ENCODE results near the gene SUPT3H. TPM values are rescaled to one million over a fixed set of nuclear protein-coding genes. Genes with fewer than 3 reads are reported as not detected.
"Not testable (repeated sequence)": the region's sequence is repeated elsewhere in the genome, so short reads cannot be mapped to it uniquely, and the experiment has no call there.

The SUPT3H gene
- total RNA-seq, 3 donors from 2014 or later = 3.0 to 8.1 (median 3.5) TPM

DNA sequence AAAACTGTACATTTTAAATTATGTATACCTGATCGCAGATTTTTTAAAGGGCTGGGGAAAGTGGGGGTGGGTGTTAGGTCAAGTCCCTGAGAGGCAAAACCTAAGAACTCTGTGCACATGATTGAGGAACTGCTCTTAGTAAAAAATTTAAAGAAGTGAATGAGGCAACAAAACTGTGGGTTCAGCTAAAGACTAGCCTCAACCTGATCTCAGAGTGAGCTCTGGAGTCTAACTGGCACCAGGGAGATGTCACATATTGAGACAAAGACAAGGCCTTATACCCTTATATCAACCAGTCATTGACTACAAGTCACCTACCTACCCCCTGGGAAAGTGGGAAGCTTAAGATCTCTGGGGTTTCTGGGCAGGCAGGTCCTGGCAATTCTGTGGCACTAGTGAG lies 77.0 kb downstream of the SUPT3H start:
- H3K36me3 ChIP-seq (ENCODE audit: low read depth) = no peaks in the 10 kb centered on the region
- no peaks in the 10 kb centered on the region for H3K4me1 ChIP-seq (ENCODE audit: low read depth)
- ATAC-seq (no peak), DNase-seq (no peak)
- TF ChIP-seq, protein P1, sequence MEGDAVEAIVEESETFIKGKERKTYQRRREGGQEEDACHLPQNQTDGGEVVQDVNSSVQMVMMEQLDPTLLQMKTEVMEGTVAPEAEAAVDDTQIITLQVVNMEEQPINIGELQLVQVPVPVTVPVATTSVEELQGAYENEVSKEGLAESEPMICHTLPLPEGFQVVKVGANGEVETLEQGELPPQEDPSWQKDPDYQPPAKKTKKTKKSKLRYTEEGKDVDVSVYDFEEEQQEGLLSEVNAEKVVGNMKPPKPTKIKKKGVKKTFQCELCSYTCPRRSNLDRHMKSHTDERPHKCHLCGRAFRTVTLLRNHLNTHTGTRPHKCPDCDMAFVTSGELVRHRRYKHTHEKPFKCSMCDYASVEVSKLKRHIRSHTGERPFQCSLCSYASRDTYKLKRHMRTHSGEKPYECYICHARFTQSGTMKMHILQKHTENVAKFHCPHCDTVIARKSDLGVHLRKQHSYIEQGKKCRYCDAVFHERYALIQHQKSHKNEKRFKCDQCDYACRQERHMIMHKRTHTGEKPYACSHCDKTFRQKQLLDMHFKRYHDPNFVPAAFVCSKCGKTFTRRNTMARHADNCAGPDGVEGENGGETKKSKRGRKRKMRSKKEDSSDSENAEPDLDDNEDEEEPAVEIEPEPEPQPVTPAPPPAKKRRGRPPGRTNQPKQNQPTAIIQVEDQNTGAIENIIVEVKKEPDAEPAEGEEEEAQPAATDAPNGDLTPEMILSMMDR (IDR thresholded peaks at IDR 0.05) = no peak
- no peaks in the 10 kb centered on the region for H3K9me3 ChIP-seq
- H3K4me3 ChIP-seq = no peak overlapping the region
- intact Hi-C loops (cut with DNase I, micrococcal nuclease) = no loop called here

DNA sequence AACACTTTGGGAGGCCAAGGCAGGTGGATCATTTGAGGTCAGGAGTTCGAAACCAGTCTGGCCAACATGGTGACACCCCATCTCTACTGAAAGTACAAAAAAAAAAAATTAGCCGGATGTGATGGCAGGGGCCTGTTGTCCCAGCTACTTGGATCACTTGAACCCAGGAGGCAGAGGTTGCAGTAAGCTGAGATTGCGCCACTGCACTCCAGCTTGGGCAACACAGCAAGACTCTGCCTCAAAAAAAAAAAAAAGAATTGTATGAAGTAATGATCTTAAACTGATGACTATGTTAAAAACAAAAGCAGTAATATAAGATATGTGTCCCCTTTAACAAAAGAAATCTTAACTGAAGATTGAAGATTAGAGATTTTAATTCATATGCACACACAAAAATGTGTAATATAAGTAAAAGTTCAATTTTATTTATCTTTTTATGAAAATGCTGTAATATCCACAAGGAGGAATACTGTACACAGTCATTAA lies 78.6 kb downstream of the SUPT3H start:
- no peak for ATAC-seq

DNA sequence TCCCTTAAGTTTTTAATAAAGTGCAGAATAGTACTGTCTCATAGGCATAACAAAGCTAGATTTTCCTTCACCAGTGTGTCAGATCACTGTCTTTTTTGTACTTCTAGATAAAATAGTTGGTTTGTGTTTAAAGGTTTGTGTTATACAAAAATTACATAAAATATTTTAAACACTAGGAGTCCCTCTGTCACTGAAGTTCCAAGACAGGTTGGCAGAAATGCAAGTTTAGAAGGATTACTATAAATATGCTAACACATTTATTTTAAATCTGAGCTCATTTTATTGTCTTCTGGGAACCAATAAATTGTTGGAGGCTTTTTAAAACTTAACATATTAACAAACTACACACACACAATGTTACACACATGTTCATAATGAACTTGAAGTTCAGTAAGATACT lies 80.4 kb downstream of the SUPT3H start:
- Histone ChIP-seq H3K4me3 (no peak overlapping the region), H3K4me1 (ENCODE audit: low read depth) (no peaks in the 10 kb centered on the region), H3K36me3 (ENCODE audit: low read depth) (no peaks in the 10 kb centered on the region), H3K9me3 (no peaks in the 10 kb centered on the region)
- DNase-seq (no peak), ATAC-seq (no peak)
- intact Hi-C loops (cut with DNase I, micrococcal nuclease) = no loop called here
- TF ChIP-seq, protein P1 (IDR thresholded peaks at IDR 0.05) = no peak

More for the DNA sequence above, 78.6 kb downstream of the SUPT3H start:
- Histone ChIP-seq H3K4me3 (no peak overlapping the region), H3K9me3 (no peaks in the 10 kb centered on the region), H3K4me1 (ENCODE audit: low read depth) (no peaks in the 10 kb centered on the region), H3K36me3 (ENCODE audit: low read depth) (no peaks in the 10 kb centered on the region)
- intact Hi-C loops (cut with DNase I, micrococcal nuclease) = no loop called here
- no peak for DNase-seq
- TF ChIP-seq, protein P1 (IDR thresholded peaks at IDR 0.05) = no peak

DNA sequence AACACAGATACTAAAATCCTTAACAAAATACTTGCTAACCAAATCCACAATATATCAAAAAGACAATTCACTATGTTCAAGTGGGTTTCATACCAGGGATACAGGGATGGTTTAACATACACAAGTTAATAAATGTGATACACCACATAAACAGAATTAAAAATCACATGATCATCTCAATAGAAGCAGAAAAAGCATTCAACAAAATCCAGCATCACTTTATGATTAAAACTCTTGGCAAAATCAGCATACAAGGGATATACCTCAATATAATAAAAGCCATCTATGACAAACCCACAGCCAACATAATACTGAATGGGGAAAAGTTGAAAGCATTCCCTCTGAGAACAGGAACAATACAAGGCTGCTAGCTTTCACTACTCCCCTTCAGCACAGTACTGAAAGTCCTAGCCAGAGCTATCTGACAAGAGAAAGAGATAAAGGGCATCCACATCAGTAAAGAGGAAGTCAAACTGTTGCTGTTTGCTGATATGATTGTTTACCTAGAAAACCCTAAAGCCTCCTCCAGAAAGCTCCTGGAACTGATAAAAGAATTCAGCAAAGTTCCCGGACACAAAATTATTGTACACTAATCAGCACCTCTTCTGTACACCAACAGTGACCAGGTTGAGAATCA lies 83.6 kb downstream of the SUPT3H start:
- H3K36me3 ChIP-seq (ENCODE audit: low read depth); intact Hi-C loops (cut with DNase I, micrococcal nuclease); H3K9me3 ChIP-seq; H3K4me3 ChIP-seq; ATAC-seq; DNase-seq; H3K4me1 ChIP-seq (ENCODE audit: low read depth): not testable (repeated sequence)

DNA sequence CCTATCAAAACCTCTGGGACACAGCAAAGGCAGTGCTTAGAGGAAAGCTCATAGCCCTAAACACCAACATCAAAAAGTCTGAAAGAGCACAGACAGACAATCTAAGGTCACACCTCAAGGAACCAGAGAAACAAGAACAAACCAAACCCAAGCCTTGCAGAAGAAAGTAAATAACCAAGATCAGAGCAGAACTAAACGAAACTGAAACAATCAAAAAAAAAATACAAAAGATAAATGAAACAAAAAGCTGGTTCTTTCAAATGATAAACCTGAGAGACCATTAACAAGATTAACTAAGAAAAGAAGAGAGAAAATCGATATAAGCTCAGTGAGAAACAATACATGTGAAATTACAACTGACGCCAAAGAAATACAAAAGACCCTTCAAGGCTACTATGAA lies 84.4 kb downstream of the SUPT3H start:
- TF ChIP-seq, protein P1 (IDR thresholded peaks at IDR 0.05) = no peak

DNA sequence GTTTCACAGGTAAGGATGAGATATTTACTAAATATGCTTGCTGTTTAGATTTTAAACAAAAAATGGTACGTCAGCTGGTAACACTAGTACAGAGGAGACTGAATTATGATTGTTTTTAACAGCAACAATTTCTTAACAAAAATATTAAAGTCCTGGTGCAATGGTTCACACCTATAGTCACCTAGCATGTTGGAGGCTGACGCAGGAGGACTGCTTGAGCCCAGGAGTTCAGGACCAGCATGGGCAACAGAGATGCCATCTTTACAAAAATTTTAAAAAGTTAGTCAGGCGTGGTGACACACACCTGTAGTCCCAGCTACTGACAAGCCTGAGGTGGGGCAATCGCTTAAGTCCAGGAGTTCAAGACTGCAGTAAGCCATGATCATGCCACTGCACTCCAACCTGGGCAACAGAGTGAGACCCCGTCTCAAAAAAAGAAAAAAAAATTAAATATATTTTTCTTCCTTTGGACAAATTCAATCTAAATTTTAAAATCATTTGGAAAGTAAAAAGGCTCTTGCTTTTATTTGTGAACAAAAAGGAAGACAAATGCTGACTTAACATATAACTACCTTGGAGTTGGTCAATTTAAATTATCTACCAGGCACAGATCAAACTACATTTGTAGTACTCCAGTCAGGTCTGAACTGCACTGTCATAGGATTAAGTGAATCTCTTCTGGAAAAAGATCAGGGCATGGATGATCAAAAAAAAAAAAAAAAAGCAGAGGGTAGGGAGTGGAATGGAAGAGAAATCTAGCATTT lies 87.8 kb downstream of the SUPT3H start:
- no peaks in the 10 kb centered on the region for H3K36me3 ChIP-seq (ENCODE audit: low read depth)
- TF ChIP-seq, protein P1 (IDR thresholded peaks at IDR 0.05) = no peak
- H3K9me3 ChIP-seq = no peaks in the 10 kb centered on the region
- DNase-seq (no peak), ATAC-seq (no peak)
- no peak overlapping the region for H3K4me3 ChIP-seq
- intact Hi-C loops (cut with DNase I, micrococcal nuclease) = no loop called here
- H3K4me1 ChIP-seq (ENCODE audit: low read depth) = no peaks in the 10 kb centered on the region

More for the DNA sequence above, 84.4 kb downstream of the SUPT3H start:
- H3K4me1 ChIP-seq (ENCODE audit: low read depth) = no peaks in the 10 kb centered on the region
- no peaks in the 10 kb centered on the region for H3K36me3 ChIP-seq (ENCODE audit: low read depth)
- intact Hi-C loops (cut with DNase I, micrococcal nuclease) = no loop called here
- ATAC-seq = no peak
- H3K9me3 ChIP-seq = no peaks in the 10 kb centered on the region
- H3K4me3 ChIP-seq = no peak overlapping the region
- DNase-seq = no peak

DNA sequence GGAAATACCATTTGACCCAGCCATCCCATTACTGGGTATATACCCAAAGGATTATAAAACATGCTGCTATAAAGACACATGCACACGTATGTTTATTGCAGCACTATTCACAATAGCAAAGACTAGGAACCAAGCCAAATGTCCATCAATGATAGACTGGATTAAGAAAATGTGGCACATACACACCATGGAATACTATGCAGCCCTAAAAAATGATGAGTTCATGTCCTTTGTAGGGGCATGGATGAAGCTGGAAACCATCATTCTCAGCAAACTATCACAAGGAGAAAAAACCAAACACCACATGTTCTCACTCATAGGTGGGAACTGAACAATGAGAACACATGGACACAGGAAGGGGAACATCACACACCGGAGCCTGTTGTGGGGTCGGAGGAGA lies 91.0 kb downstream of the SUPT3H start:
- H3K4me3 ChIP-seq; DNase-seq; H3K36me3 ChIP-seq (ENCODE audit: low read depth); H3K9me3 ChIP-seq; intact Hi-C loops (cut with DNase I, micrococcal nuclease); H3K4me1 ChIP-seq (ENCODE audit: low read depth); ATAC-seq: not testable (repeated sequence)

All from mucosa of descending colon (tissue), 3 donors.